Right atrium auricular region (tissue), 2 donors: ENCODE data around the gene BACE2. TPM values are rescaled to one million over a fixed set of nuclear protein-coding genes. Genes with fewer than 3 reads are reported as not detected.

Source experiments
- DNase-seq: peaks from one replicate; pipeline ENCODE4 v3.0.0-alpha.2; 2019; ENCODE audit warnings: low spot score
- H3K27ac ChIP-seq, 2 donors: fragments of 200-600 bp; sonication (generic); 1 replicate in 1 of 2; 2 replicates in 1 of 2; pipeline ENCODE4 v1.5.1; 2016 to 2019
- H3K27me3 ChIP-seq, 2 donors: fragments of 200-600 bp; sonication (generic); one replicate each; pipeline versions ENCODE4 v1.5.1 to v1.6.0; 2017 to 2019
- H3K36me3 ChIP-seq: fragments of 200-600 bp; sonication (generic); one replicate; pipeline ENCODE4 v1.5.1; 2016
- H3K4me1 ChIP-seq, 2 donors: fragments of 200-600 bp; sonication (generic); one replicate each; pipeline versions ENCODE4 v1.5.1 to v1.6.0; 2017 to 2019
- H3K4me3 ChIP-seq, 2 donors: fragments of 200-600 bp; sonication (generic); 1 replicate in 1 of 2; 2 replicates in 1 of 2; pipeline ENCODE4 v1.5.1; 2017 to 2019; ENCODE audit warnings: mild to moderate bottlenecking in 1 of 2, moderate library complexity in 1 of 2
- H3K9me3 ChIP-seq, 2 donors: fragments of 200-600 bp; sonication (generic); one replicate each; pipeline ENCODE4 v1.5.1; 2019
- CTCF ChIP-seq, 2 donors: fragments of 200-600 bp; sonication (generic); IDR thresholded peaks; one replicate each; pipeline ENCODE4 v1.5.1; 2019; ENCODE audit warnings: antibody characterized with exemption in 2 of 2
- microRNA-seq, 2 donors: library from miRNA; unstranded; fragments of <30 nt; microRNA quantifications; one replicate each; pipeline ENCODE4, GENCODE V29; 2016 to 2017; ENCODE audit warnings: borderline number of aligned reads in 2 of 2, borderline replicate concordance in 1 of 2
- total RNA-seq, 2 donors: library from RNA; depleted of rRNA; stranded (reverse); fragments of >200 nt; gene quantifications; one replicate each; pipeline ENCODE4 v1.1.0, GENCODE V29; 2016

BACE2 gene
- total RNA-seq, 2 donors from 2014 or later, result 23.7 to 50.3 TPM

GRCh38 chr21:41326414-41327080 lies 158.6 kb downstream of the BACE2 start:
- Histone ChIP-seq H3K9me3 (no peaks in the 10 kb centered on the region), H3K4me1 (no peaks in the 10 kb centered on the region), H3K4me3 (no peak overlapping the region), H3K27ac (no peak overlapping the region), H3K36me3 (no peaks in the 10 kb centered on the region), H3K27me3 (no peaks in the 10 kb centered on the region)
- no peak for DNase-seq
- no peak for TF ChIP-seq CTCF (IDR thresholded peaks at IDR 0.05)

DNA sequence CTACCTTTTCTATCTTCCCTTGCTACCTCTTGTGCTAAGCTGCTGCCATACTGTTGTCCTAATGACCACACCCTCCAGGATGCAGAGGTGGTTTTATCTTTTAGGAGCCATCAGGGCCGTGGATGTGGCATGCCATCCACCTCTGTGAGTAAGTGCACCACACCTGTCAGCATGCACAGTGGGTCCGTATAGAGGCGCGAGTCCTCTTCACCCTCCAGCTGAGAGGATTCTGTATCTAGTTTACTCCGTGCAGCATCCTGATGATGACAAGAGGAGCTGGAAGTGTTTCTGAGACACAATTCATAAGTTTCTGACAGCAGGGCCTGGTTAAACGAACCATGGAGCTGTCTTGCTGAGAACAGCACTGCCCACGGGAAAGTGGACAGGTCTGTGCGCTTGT lies 159.8 kb downstream of the BACE2 start:
- Histone ChIP-seq H3K4me3 (no peak overlapping the region), H3K27me3 (no peaks in the 10 kb centered on the region), H3K36me3 (no peaks in the 10 kb centered on the region), H3K27ac (no peak overlapping the region), H3K4me1 (no peaks in the 10 kb centered on the region), H3K9me3 (no peaks in the 10 kb centered on the region)
- no peak for DNase-seq
- no peak for TF ChIP-seq CTCF (IDR thresholded peaks at IDR 0.05)

DNA sequence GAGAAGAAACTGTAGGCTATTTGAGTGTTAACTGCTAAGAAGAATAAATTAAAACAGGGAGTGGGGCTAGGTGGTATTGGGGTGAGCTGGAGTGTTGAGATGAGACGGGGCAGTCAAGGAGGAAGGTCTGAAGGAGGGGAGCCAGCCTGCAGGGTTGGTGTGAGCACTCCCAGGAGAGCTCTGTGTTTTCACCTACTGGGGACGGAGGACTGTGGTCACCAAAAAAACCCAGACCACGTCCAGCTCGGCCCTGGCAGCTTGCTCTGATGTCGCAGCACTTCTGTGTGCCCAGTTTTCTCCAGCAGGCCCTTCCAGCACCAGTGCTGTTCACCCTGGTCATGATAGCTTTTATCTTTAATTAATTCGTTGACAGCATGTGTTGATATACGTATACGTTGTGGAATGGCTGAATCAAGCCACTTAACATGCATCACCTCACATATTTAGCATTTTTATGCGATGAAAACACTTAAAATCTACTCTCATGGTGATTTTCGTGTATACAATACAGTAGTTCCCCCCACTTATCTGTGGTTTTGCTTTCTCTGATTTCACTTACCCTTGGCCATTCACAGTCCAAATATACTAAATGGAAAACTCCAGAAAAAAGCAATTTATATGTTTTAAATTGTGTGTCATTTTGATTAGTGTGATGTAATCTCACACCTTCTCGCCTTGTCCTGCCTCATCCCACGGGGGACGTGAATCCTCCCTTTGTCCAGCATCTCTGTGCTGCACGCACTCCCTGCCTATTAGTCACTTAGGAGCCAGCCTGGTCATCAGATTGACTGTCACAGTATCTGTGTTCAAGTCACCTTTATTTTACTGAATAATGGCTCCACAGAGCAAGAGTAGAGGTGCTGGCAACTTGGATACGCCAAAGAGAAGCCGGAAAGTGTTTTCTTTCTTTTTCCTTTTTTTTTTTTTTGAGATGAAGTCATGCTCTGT lies 161.0 kb downstream of the BACE2 start:
- Histone ChIP-seq H3K4me1 (no peaks in the 10 kb centered on the region), H3K9me3 (peaks cover 0 to 9% of the 10 kb centered on the region in 2 donors), H3K27ac (no peak overlapping the region), H3K27me3 (no peaks in the 10 kb centered on the region), H3K36me3 (no peaks in the 10 kb centered on the region), H3K4me3 (no peak overlapping the region)
- DNase-seq, result no peak
- TF ChIP-seq CTCF (IDR thresholded peaks at IDR 0.05), result no peak

Small RNAs within 50 kb of the gene (microRNA-seq; reads per million reads assigned to microRNA genes)
- 0 reads per million in 2 donors for gene MIR3197

Other genes starting within 250 kb of the BACE2 start
- gene FAM3B, start 148.6 kb downstream of the BACE2 start, total RNA-seq, result not detected
- gene MX2, start 193.9 kb downstream of the BACE2 start, total RNA-seq, result 1 to 10 TPM; 5.5 to 5.9 TPM